ENCODE data around the gene AGXT2. TPM values are rescaled to one million over a fixed set of nuclear protein-coding genes. Genes with fewer than 3 reads are reported as not detected.
"Not testable (repeated sequence)": the region's sequence is repeated elsewhere in the genome, so short reads cannot be mapped to it uniquely, and the experiment has no call there.

AGXT2 gene
- total RNA-seq, 1 experiment from 2014 or later, result not detected

GRCh38 chr5:35061211-35061770 lies 13.5 kb upstream of the AGXT2 start:
- H3K4me3 ChIP-seq, result no peak overlapping the region
- DNase-seq, result no peak
- no peaks in the 10 kb centered on the region for H3K36me3 ChIP-seq
- H3K27me3 ChIP-seq, result no peaks in the 10 kb centered on the region
- no peaks in the 10 kb centered on the region for H3K9me3 ChIP-seq

- Histone ChIP-seq H3K27me3 (no peaks in the 10 kb centered on the region), H3K9me3 (no peaks in the 10 kb centered on the region), H3K4me3 (no peak overlapping the region), H3K36me3 (no peaks in the 10 kb centered on the region)
- DNase-seq, result no peak
These were observed 12.5 kb upstream of the AGXT2 start for GRCh38 chr5:35060236-35060635.

GRCh38 chr5:35059251-35059650 lies 11.5 kb upstream of the AGXT2 start:
- Histone ChIP-seq H3K4me3 (no peak overlapping the region), H3K27me3 (no peaks in the 10 kb centered on the region), H3K36me3 (no peaks in the 10 kb centered on the region), H3K9me3 (no peaks in the 10 kb centered on the region)
- no peak for DNase-seq

GRCh38 chr5:35058374-35058788 lies 10.6 kb upstream of the AGXT2 start:
- no peak overlapping the region for H3K4me3 ChIP-seq
- DNase-seq, result no peak
- H3K36me3 ChIP-seq, result no peaks in the 10 kb centered on the region
- H3K9me3 ChIP-seq, result no peaks in the 10 kb centered on the region
- H3K27me3 ChIP-seq, result no peaks in the 10 kb centered on the region

GRCh38 chr5:35056686-35057085 lies 8.9 kb upstream of the AGXT2 start:
- H3K27me3 ChIP-seq, result no peaks in the 10 kb centered on the region
- no peak for DNase-seq
- no peaks in the 10 kb centered on the region for H3K36me3 ChIP-seq
- H3K4me3 ChIP-seq, result no peak overlapping the region
- no peaks in the 10 kb centered on the region for H3K9me3 ChIP-seq

- H3K4me3 ChIP-seq, result no peak overlapping the region
- H3K27me3 ChIP-seq, result no peaks in the 10 kb centered on the region
- H3K9me3 ChIP-seq, result no peaks in the 10 kb centered on the region
- no peaks in the 10 kb centered on the region for H3K36me3 ChIP-seq
- no peak for DNase-seq
These were observed 5.1 kb upstream of the AGXT2 start for GRCh38 chr5:35052838-35053237.

- Histone ChIP-seq H3K27me3 (no peaks in the 10 kb centered on the region), H3K9me3 (no peaks in the 10 kb centered on the region), H3K36me3 (no peaks in the 10 kb centered on the region), H3K4me3 (no peak overlapping the region)
- no peak for DNase-seq
These were observed 2.9 kb upstream of the AGXT2 start for GRCh38 chr5:35050541-35051126.

- H3K4me3 ChIP-seq, result no peak overlapping the region
- no peak for DNase-seq
- H3K27me3 ChIP-seq, result no peaks in the 10 kb centered on the region
- no peaks in the 10 kb centered on the region for H3K36me3 ChIP-seq
- H3K9me3 ChIP-seq, result no peaks in the 10 kb centered on the region
These were observed 1.2 kb upstream of the AGXT2 start for GRCh38 chr5:35048910-35049309.

GRCh38 chr5:35046774-35047173 lies 975 bp downstream of the AGXT2 start:
- DNase-seq, result peak; percentile 89
- Histone ChIP-seq H3K4me3 (no peak overlapping the region), H3K27me3 (no peaks in the 10 kb centered on the region), H3K36me3 (no peaks in the 10 kb centered on the region), H3K9me3 (no peaks in the 10 kb centered on the region)

GRCh38 chr5:35045280-35045679 lies 2.5 kb downstream of the AGXT2 start:
- Histone ChIP-seq H3K4me3 (no peak overlapping the region), H3K9me3 (no peaks in the 10 kb centered on the region), H3K36me3 (no peaks in the 10 kb centered on the region), H3K27me3 (peaks cover 6% of the 10 kb centered on the region; the same call in 1 of the 2 replicates)
- DNase-seq, result no peak

GRCh38 chr5:35044649-35045048 lies 3.1 kb downstream of the AGXT2 start:
- no peak for DNase-seq
- Histone ChIP-seq H3K27me3 (peaks cover 8% of the 10 kb centered on the region; the same call in 1 of the 2 replicates), H3K4me3 (no peak overlapping the region), H3K9me3 (no peaks in the 10 kb centered on the region), H3K36me3 (no peaks in the 10 kb centered on the region)

- no peak for DNase-seq
- Histone ChIP-seq H3K27me3 (peaks cover 8% of the 10 kb centered on the region; the same call in 1 of the 2 replicates), H3K4me3 (no peak overlapping the region), H3K9me3 (no peaks in the 10 kb centered on the region), H3K36me3 (no peaks in the 10 kb centered on the region)
These were observed 5.0 kb downstream of the AGXT2 start for GRCh38 chr5:35042781-35043180.

- Histone ChIP-seq H3K9me3 (no peaks in the 10 kb centered on the region), H3K27me3 (peaks cover 8% of the 10 kb centered on the region; the same call in 1 of the 2 replicates), H3K36me3 (no peaks in the 10 kb centered on the region), H3K4me3 (no peak overlapping the region)
- no peak for DNase-seq
These were observed 6.5 kb downstream of the AGXT2 start for GRCh38 chr5:35041261-35041660.

GRCh38 chr5:35038891-35039290 lies 8.9 kb downstream of the AGXT2 start:
- H3K4me3 ChIP-seq, result no peak overlapping the region
- H3K36me3 ChIP-seq, result no peaks in the 10 kb centered on the region
- no peaks in the 10 kb centered on the region for H3K9me3 ChIP-seq
- H3K27me3 ChIP-seq, result peaks cover 8% of the 10 kb centered on the region; the same call in 1 of the 2 replicates
- DNase-seq, result no peak

- DNase-seq, result no peak
- Histone ChIP-seq H3K4me3 (no peak overlapping the region), H3K9me3 (no peaks in the 10 kb centered on the region), H3K27me3 (peaks cover 15% of the 10 kb centered on the region), H3K36me3 (no peaks in the 10 kb centered on the region)
These were observed 11.2 kb downstream of the AGXT2 start for GRCh38 chr5:35036536-35036935.

GRCh38 chr5:35035929-35036328 lies 11.8 kb downstream of the AGXT2 start:
- H3K27me3 ChIP-seq, result peaks cover 15% of the 10 kb centered on the region
- H3K4me3 ChIP-seq, H3K36me3 ChIP-seq, DNase-seq, H3K9me3 ChIP-seq: not testable (repeated sequence)

- DNase-seq, result no peak
- H3K9me3 ChIP-seq, result no peaks in the 10 kb centered on the region
These were observed 12.5 kb downstream of the AGXT2 start for GRCh38 chr5:35035271-35035670.

GRCh38 chr5:35032356-35032755 lies 15.4 kb downstream of the AGXT2 start:
- Histone ChIP-seq H3K4me3 (no peak overlapping the region), H3K9me3 (no peaks in the 10 kb centered on the region)
- DNase-seq, result no peak

More at GRCh38 chr5:35035271-35035670, 12.5 kb downstream of the AGXT2 start:
- Histone ChIP-seq H3K27me3 (peaks cover 9% of the 10 kb centered on the region), H3K36me3 (no peaks in the 10 kb centered on the region), H3K4me3 (no peak overlapping the region)

More at GRCh38 chr5:35032356-35032755, 15.4 kb downstream of the AGXT2 start:
- H3K27me3 ChIP-seq, result peaks cover 8% of the 10 kb centered on the region; the same call in 1 of the 2 replicates
- no peaks in the 10 kb centered on the region for H3K36me3 ChIP-seq

Measured in MG63 (cell line).